ENCODE results near the gene USP53. TPM values are rescaled to one million over a fixed set of nuclear protein-coding genes. Genes with fewer than 3 reads are reported as not detected.
A peak's percentile ranks its signal among the peaks of the same experiment; 100 is the strongest.

USP53 gene
- total and polyA plus RNA-seq, 10 of the 15 experiments (the other 5 are each of a cell fraction or from before 2014, with no cell fraction given) = 0.23 to 4.0 (median 2.7) TPM

DNA sequence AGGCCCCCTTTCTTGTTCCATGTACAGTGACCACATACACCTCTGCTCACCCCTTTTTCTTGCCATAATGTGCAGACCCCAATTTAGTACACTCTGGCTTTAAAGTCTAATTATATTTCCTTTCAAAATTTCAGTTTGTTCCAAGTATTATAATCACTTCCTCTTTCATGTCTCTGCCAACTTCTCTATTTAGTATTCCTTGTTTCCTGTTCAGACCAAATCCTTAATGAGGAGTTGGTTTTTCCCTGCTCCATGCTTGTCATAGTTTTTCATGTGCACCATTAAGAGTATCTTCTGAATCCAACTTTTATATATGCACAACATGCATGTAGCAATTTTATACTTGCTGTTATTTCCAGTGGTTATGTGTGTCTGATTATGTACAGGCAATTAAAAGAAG, 32.3 kb downstream of the USP53 start:
- Histone ChIP-seq H3K4me2 (ENCODE audit: control insufficient read depth, insufficient read depth) (no peak overlapping the region), H3K4me3 (no peak overlapping the region), H2AFZ (ENCODE audit: control insufficient read depth, low read depth, low read length) (no peak overlapping the region), H3K27ac (ENCODE audit: control insufficient read depth, insufficient read depth) (no peak overlapping the region), H3K27me3 (replicated peaks in 1 of 2; ENCODE audit: control insufficient read depth in 2 of 2, insufficient read depth in 2 of 2, low read length in 1 of 2) (no peaks in the 10 kb centered on the region), H3K9me3 (replicated peaks; ENCODE audit: control insufficient read depth, insufficient read depth, low read length) (no peaks in the 10 kb centered on the region), H4K20me1 (ENCODE audit: control insufficient read depth, insufficient read depth) (no peaks in the 10 kb centered on the region), H3K79me2 (ENCODE audit: control insufficient read depth, insufficient read depth, low read length) (no peaks in the 10 kb centered on the region), H3K9ac (ENCODE audit: control insufficient read depth, insufficient read depth, low read length) (no peak overlapping the region), H3K4me1 (ENCODE audit: control insufficient read depth, insufficient read depth, low read length) (no peaks in the 10 kb centered on the region), H3K36me3 (ENCODE audit: control insufficient read depth in 2 of 2, insufficient read depth in 2 of 2, low read length in 1 of 2) (no peaks in the 10 kb centered on the region)
- TF ChIP-seq, protein P1, sequence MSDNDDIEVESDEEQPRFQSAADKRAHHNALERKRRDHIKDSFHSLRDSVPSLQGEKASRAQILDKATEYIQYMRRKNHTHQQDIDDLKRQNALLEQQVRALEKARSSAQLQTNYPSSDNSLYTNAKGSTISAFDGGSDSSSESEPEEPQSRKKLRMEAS (IDR thresholded peaks at IDR 0.05; ENCODE audit: low read depth, low read length) = no peak
- TF ChIP-seq, protein P2, sequence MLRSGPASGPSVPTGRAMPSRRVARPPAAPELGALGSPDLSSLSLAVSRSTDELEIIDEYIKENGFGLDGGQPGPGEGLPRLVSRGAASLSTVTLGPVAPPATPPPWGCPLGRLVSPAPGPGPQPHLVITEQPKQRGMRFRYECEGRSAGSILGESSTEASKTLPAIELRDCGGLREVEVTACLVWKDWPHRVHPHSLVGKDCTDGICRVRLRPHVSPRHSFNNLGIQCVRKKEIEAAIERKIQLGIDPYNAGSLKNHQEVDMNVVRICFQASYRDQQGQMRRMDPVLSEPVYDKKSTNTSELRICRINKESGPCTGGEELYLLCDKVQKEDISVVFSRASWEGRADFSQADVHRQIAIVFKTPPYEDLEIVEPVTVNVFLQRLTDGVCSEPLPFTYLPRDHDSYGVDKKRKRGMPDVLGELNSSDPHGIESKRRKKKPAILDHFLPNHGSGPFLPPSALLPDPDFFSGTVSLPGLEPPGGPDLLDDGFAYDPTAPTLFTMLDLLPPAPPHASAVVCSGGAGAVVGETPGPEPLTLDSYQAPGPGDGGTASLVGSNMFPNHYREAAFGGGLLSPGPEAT (IDR thresholded peaks at IDR 0.05; ENCODE audit: low read depth) = no peak
- TF ChIP-seq BHLHE40 (IDR thresholded peaks at IDR 0.05; ENCODE audit: borderline replicate concordance in 1 of 2, low read depth in 2 of 2, low read length in 1 of 2) = no peak
- TF ChIP-seq SPI1 (IDR thresholded peaks at IDR 0.05; ENCODE audit: borderline replicate concordance, insufficient read depth, low read depth, low read length) = peak; percentile 48; the same call in 1 of the 2 replicates
- TF ChIP-seq, protein P3, sequence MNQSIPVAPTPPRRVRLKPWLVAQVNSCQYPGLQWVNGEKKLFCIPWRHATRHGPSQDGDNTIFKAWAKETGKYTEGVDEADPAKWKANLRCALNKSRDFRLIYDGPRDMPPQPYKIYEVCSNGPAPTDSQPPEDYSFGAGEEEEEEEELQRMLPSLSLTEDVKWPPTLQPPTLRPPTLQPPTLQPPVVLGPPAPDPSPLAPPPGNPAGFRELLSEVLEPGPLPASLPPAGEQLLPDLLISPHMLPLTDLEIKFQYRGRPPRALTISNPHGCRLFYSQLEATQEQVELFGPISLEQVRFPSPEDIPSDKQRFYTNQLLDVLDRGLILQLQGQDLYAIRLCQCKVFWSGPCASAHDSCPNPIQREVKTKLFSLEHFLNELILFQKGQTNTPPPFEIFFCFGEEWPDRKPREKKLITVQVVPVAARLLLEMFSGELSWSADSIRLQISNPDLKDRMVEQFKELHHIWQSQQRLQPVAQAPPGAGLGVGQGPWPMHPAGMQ (IDR thresholded peaks at IDR 0.05; ENCODE audit: borderline replicate concordance) = no peak
- no peak for TF ChIP-seq MTA3 (IDR thresholded peaks at IDR 0.05; ENCODE audit: borderline replicate concordance, low read length)
- DNase-seq (ENCODE audit: low read depth, low spot score) (no peak), FAIRE-seq (no peak), ATAC-seq (no peak)
- RAD21 ChIA-PET (ENCODE audit: unreplicated experiment) = no interaction called here
- CTCF ChIA-PET = no interaction called here
- BruUV-seq (replicated peaks) = no TSS peak
- in situ Hi-C loops (cut with MboI) (no loop called here), intact Hi-C loops (cut with micrococcal nuclease; ENCODE audit: unreplicated experiment) (no loop called here)
- POLR2A ChIA-PET = no interaction called here
- SMC1A ChIA-PET (ENCODE audit: uncharacterized antibody, unreplicated experiment) = no interaction called here

Measured in GM12878 (cell line).